GM19455 (cell line): ENCODE measurements around the gene IGFBP3.

Experiments
- ATAC-seq: cut with Tn5 transposase; IDR thresholded peaks from one replicate; pipeline ENCODE4 v1.9.1; 2021; ENCODE audit not compliant: unreplicated experiment

Gene IGFBP3

DNA sequence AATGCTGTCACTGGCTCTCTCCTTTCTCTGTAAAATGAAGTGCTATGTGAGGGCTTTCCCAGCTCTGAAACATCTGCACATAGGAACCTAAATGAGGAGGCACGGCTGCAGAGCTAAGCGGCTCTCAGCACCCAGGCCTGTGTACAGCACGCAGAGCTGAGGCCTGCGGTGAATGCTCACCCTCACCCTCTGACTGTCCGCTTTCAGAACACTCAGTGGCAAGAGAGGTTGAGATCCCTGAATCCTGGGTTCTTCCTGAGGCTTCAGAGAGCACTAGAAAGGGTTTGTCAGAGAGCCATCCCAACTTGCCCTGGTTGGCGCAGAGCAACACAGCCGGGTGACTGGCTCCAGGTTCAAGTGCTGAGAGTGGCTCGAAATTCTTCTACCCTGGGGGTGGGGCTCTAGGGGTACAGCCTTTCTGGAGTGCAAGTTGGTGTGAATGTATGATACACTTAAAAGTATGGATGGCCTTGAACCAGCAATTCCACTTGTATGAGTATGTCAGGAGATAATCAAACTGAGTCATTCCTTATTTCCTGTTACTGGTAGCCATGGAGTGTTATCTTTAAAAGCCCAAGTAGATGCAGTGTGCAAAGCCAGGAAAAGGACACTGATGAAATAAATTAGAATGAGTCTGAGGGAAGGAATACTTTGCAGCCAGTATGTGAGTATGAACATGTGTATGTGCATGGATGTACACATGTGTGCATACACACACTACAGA, 46.5 kb downstream of the IGFBP3 start:
- ATAC-seq, result no peak

DNA sequence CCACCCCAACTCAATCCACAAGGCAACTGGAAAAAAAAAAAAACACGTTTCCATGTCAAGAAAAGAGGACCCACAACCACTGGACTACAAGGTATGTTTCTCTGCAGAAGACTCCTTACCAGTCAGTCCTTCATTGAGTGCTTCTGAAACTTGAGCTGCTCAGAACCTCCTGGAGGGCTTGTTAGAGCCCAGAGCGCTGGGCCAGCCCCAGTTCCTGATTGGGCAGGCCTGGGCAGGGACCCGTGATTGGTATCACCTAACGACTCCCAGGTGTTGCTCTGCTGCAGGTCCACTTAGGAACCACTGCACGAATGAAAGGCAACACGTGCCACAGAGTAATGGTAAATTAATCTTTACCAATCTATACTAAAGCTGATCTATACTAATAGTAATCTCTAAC, 47.7 kb downstream of the IGFBP3 start:
- no peak for ATAC-seq

DNA sequence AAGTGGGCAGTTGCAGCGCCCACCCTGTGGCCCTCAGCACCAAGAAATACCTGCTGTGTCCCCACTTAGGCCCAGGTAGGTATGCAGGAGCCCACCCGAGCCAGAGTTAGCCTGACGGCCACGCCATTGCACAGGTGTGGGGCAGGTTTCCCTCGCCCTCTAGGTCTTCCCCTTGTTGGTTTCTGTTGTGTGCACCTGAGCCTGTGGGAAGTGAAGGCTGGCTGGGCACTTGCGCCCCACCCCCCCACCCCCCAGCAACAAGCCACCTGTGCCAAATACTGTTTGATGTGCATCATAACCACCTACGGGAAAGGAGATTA, 48.1 kb downstream of the IGFBP3 start, which contains the start of gene CCDC201:
CCDC201 (minus strand) TSS at position 48 of the 320 bp plus-strand sequence. CDS start 75 bp downstream, outside the sequence.
- ATAC-seq, result no peak

DNA sequence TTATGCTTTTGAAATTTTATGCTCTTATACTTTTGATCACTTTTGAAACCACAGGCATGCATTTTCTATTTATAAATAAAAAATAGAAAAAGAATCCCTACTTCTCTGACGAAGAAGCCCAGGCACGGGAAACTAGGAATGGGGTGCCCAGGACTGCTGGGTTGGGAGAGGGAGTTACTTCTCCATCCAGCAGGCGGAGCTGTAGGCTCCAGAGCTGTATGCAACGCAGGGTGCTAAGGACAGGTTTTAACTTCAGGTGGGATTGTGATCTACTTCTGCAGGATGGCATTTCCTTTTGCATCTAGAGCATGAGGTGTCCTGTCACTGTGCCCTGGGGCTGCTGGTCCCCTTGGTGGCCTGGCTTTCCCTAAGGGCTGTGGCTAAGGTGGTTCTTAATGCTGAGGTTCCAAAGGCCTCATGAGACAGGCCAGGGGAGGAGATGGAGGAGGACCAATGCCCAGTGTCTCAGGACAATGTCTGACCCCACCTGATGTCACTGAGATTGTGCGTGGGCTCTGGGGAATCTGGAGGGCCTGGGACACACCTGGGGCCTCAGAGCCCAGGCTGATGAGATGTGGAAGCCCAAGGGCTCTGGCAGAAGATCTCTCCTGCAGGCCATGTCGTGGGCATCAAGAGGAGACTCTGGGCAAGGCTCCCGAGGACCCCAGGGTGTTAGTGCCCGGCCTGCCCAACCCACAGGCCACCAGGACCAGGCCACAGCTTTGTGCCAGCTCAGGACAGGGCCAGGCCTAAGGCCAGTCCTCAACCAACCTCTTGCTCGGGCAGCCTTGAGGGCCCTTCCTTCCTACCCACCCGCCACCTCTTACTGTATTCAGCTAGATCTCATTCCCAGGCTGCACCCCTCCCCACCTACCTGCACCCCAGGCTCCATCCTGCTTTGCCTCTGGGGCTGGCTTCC, 48.7 kb downstream of the IGFBP3 start:
- no peak for ATAC-seq

DNA sequence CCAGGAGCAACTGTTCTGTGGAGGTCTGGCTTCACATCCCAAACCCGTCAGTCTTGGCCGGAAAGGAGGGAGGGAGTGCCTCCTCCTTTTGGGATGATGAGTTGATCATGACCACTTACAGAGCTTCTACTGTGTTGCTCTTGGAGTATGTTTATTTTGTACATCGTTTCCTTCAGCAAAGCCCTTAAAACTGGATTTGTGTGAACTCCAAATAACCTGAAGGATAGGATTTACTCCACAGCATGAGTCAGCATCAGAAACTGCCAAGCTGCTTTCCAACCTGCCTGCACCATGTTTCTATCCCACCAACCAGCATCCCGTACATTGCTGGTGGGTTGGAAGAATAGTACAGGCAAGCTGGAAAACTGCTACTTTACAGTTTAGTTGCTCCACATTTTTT, 51.6 kb downstream of the IGFBP3 start:
- no peak for ATAC-seq

DNA sequence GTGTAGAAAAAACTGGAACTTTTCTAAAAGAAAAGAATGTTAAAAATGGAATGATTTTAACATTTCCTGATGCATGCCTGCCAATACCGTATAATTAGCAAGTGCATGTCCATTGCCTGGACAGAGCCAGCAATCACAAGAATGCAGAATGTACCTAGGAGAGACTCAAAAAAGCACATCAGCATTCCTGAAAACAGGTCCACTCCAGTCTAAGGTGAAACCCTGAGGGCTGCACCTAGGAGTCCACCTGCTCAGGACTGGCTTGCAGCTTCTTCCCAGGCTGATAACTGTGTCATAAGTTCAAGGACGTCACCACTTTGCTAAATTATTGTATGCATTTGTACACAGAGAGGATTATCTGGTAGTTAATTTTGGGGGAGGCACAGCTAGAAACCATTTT, 53.6 kb downstream of the IGFBP3 start:
- no peak for ATAC-seq

DNA sequence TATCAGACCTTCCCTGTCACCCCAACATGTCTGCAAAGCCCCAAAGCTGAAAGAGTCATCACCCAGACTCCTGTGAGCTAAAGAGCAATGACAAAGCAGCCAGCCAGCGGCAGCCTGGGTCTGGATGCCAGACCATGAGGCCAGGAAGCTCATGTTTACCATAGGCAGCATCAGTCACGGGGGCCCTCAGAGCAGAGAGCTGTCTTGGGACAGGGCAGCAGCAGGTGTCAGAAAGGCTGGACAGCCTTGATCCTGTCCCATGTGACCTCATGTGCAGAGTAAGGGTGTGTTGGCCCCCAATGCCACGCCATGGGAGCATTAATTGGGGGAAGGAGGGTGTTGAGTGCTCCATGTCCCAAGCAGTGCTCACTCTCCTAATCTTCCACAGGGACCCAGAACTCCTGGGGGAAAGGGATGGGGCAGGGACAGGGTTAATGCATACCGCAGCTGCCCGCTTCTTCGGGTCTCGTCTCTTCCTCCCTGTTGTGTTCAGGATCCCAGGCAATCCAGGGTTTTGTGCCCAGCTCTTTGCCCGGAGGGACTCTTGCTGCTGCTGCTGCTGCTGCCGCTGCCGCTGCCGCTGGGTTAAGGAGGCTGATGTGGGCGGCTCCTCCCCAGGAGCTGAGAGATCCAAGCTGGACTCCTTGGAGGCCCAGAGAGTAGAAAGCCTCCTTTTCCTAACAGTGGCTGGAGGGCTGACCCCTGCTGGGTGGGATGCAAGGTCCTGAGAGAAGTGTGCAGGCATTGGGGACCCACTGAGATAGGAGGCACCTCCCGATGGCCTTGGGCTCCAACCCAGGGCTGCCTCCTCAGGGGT, 55.3 kb downstream of the IGFBP3 start:
- no peak for ATAC-seq

DNA sequence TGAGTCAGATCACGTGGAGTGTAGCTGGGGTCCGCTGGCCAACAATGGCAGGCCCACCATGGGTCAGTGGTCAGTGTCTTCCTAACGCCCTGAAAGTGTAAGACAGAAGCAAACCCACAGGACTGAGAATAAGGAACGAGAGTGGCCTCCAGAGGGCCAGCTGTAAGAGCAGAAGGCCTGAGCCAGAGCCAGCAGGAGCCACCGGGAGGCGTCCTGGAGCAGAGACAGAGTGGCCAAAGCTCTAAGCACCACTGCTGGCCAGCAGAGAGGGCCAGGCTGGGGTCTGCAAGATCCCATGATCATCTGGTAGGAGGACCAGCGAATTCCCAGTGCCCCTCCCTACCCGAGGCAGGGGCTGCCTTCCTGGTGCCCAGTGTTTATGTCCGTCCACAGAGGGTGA, 57.4 kb downstream of the IGFBP3 start:
- ATAC-seq, result no peak
